Measurements from ENCODE around the gene CCDC97.

The CCDC97 gene

DNA sequence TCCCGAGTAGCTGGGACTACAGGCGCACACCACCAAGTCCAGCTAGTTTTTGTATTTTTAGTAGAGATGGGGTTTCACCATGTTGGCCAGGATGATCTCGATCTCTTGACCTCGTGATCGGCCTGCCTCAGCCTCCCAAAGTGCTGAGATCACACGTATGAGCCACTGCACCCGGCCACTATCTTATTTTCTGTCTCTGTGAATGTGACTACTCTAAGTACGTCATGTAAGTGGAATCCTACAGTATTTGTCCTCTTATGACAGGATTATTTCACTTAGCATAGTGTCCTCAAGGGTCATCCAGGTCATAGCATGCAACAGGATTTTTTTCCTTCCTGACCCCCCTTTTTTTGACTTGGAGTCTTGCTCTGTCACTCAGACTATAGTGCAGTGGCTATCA, 61.6 kb downstream of the CCDC97 start:
- TF ChIP-seq, protein P1, sequence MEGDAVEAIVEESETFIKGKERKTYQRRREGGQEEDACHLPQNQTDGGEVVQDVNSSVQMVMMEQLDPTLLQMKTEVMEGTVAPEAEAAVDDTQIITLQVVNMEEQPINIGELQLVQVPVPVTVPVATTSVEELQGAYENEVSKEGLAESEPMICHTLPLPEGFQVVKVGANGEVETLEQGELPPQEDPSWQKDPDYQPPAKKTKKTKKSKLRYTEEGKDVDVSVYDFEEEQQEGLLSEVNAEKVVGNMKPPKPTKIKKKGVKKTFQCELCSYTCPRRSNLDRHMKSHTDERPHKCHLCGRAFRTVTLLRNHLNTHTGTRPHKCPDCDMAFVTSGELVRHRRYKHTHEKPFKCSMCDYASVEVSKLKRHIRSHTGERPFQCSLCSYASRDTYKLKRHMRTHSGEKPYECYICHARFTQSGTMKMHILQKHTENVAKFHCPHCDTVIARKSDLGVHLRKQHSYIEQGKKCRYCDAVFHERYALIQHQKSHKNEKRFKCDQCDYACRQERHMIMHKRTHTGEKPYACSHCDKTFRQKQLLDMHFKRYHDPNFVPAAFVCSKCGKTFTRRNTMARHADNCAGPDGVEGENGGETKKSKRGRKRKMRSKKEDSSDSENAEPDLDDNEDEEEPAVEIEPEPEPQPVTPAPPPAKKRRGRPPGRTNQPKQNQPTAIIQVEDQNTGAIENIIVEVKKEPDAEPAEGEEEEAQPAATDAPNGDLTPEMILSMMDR (IDR thresholded peaks at IDR 0.05; ENCODE audit: low read depth, low read length), result no peak
- DNase-seq (ENCODE audit: extremely low read depth, low read depth), result no peak

DNA sequence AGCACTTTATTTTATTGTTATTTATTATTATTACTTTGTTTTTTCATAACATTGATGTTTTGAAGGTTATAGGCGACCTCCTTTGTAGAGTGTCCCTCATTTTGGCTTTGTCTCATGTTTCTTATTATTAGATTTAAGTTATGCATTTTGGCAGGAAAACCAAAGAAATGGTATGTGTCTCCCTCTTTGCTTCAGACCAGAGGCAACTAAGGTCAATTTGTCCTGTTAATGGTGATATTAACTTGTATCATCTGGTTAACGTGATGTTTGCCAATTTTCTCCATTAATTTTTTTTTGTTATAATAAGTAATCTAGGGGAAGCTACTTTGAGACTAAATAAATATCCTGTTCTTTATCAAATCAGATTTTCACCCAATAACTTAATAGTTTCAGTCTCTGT, 62.5 kb downstream of the CCDC97 start:
- TF ChIP-seq, protein P1 (IDR thresholded peaks at IDR 0.05; ENCODE audit: low read depth, low read length), result no peak

DNA sequence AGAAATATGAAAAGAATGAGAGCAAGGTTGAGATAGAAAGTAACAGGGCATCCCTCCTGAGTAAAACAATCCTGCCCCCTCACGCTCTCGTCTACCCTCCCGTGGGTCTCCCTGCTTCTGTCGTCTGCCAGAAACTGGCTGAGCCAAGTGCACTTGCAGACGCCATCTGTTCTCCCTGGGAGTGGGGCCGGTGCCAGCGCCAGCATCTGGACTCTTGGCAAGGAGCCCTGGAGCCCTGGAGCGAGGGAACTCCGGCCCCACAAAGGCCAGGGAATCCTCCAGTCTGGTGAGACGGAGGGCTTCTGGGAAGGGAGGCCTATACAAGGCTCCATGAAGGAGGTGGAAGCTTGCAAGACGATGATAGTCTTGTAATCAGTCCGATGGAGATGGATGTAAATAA, 64.0 kb downstream of the CCDC97 start:
- TF ChIP-seq, protein P1 (IDR thresholded peaks at IDR 0.05; ENCODE audit: low read depth, low read length), result no peak
- DNase-seq (ENCODE audit: extremely low read depth, low read depth), result peak; percentile 84

More for the DNA sequence above, 62.5 kb downstream of the CCDC97 start:
- no peak for DNase-seq (ENCODE audit: extremely low read depth, low read depth)
